C4-2B (cell line): Measurements from ENCODE around the gene CYB5RL.

Experiments used
- ZFX ChIP-seq: fragments of 450-650 bp; IDR thresholded peaks from 2 replicates; pipeline ENCODE4 v1.6.1; 2017
- TF ChIP-seq, protein P1 (sequence below): fragments of 450-650 bp; conservative IDR thresholded peaks from 2 replicates; pipeline ENCODE4 v1.5.1; 2017; ENCODE audit warnings: mild to moderate bottlenecking

DNA sequence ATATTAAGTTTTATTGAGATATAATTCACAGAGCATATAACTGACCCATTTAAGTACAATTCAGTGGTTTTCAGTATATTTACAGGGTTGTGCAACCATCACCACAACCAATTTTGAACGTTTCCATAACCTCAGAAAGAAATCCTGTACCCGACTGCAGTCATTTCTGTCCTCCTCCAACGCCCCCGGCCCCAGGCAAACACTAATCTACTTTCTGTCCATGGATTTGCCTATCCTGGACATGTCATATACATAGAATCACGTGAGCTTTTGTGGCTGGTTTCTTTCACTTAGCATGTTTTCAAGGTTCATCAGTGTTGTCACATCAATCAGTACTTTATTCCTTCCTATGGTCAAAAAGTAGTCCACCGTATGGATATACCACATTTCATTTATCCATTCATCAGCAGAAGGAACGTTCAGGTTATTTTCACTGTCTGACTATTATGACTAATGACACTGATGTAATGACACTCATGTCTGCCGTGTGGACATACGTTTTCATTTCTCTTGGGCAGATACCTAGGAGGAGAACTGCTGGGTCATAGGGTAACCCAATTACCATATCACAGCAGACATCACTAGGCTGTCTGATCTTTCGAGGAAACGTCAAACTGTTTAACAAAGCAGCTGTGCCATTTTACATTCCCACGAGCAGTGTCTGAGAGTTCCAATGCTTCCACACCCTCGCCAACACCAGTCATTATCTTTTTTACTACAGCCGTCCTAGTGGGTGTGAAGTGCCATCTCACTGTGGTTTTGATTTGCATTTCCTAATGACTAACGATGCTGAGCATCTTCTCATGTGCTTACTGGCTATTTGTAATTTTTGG is 30.9 kb upstream of the CYB5RL start:
- TF ChIP-seq, protein P1, sequence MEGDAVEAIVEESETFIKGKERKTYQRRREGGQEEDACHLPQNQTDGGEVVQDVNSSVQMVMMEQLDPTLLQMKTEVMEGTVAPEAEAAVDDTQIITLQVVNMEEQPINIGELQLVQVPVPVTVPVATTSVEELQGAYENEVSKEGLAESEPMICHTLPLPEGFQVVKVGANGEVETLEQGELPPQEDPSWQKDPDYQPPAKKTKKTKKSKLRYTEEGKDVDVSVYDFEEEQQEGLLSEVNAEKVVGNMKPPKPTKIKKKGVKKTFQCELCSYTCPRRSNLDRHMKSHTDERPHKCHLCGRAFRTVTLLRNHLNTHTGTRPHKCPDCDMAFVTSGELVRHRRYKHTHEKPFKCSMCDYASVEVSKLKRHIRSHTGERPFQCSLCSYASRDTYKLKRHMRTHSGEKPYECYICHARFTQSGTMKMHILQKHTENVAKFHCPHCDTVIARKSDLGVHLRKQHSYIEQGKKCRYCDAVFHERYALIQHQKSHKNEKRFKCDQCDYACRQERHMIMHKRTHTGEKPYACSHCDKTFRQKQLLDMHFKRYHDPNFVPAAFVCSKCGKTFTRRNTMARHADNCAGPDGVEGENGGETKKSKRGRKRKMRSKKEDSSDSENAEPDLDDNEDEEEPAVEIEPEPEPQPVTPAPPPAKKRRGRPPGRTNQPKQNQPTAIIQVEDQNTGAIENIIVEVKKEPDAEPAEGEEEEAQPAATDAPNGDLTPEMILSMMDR, result no peak
- no peak for TF ChIP-seq ZFX
